Measurements from ENCODE around the gene ANAPC7. TPM values are rescaled to one million over a fixed set of nuclear protein-coding genes. Genes with fewer than 3 reads are reported as not detected.

The ANAPC7 gene
- total and polyA plus RNA-seq, 7 donors = 9.6 to 65.6 (median 31.8) TPM

- WGBS, 2 donors = 77 to 93% methylated on average over 4 of the region's 4 CpGs
- DNase-seq = no peak
- peaks cover 25 to 73% (median 45%) of the 10 kb centered on the region in 4 donors for H3K36me3 ChIP-seq
Observed at GRCh38 chr12:110349096-110349495, 54.4 kb downstream of the ANAPC7 start.

GRCh38 chr12:110348431-110349059 lies 55.0 kb downstream of the ANAPC7 start:
- H3K27me3 ChIP-seq = no peaks in the 10 kb centered on the region
- no peak for DNase-seq
- peaks cover 0 to 24% (median 11%) of the 10 kb centered on the region in 4 donors for H3K4me1 ChIP-seq
- TF ChIP-seq POLR2AphosphoS5 (IDR thresholded peaks at IDR 0.05) (no peak), EP300 (IDR thresholded peaks at IDR 0.05) (no peak), CTCF (IDR thresholded peaks at IDR 0.05) (no peak), POLR2A (IDR thresholded peaks at IDR 0.05) (no peak)
- WGBS, 2 donors = 89 to 94% methylated on average over 7 of the region's 7 CpGs
- intact Hi-C loops (cut with DNase I) = no loop called here
- H3K36me3 ChIP-seq = peaks cover 30 to 79% (median 50%) of the 10 kb centered on the region in 4 donors
- no peaks in the 10 kb centered on the region for H3K9me3 ChIP-seq
- H3K27ac ChIP-seq = no peak overlapping the region
- no peak overlapping the region for H3K4me3 ChIP-seq

More at GRCh38 chr12:110349096-110349495, 54.4 kb downstream of the ANAPC7 start:
- no peaks in the 10 kb centered on the region for H3K9me3 ChIP-seq
- peaks cover 0 to 24% (median 11%) of the 10 kb centered on the region in 4 donors for H3K4me1 ChIP-seq
- intact Hi-C loops (cut with DNase I) = no loop called here
- no peak overlapping the region for H3K4me3 ChIP-seq
- H3K27me3 ChIP-seq = no peaks in the 10 kb centered on the region
- TF ChIP-seq POLR2A (IDR thresholded peaks at IDR 0.05) = no peak
- no peak for TF ChIP-seq EP300 (IDR thresholded peaks at IDR 0.05)
- TF ChIP-seq CTCF (IDR thresholded peaks at IDR 0.05) = no peak
- no peak for TF ChIP-seq POLR2AphosphoS5 (IDR thresholded peaks at IDR 0.05)
- no peak overlapping the region for H3K27ac ChIP-seq

GRCh38 chr12:110347767-110348166 lies 55.7 kb downstream of the ANAPC7 start:
- peaks cover 35 to 87% (median 57%) of the 10 kb centered on the region in 4 donors for H3K36me3 ChIP-seq
- H3K27me3 ChIP-seq = no peaks in the 10 kb centered on the region
- no peak overlapping the region for H3K4me3 ChIP-seq
- no peak for DNase-seq
- no peak for TF ChIP-seq POLR2A (IDR thresholded peaks at IDR 0.05)
- no peak for TF ChIP-seq EP300 (IDR thresholded peaks at IDR 0.05)
- TF ChIP-seq CTCF (IDR thresholded peaks at IDR 0.05) = no peak
- no peak for TF ChIP-seq POLR2AphosphoS5 (IDR thresholded peaks at IDR 0.05)
- intact Hi-C loops (cut with DNase I) = no loop called here
- H3K9me3 ChIP-seq = no peaks in the 10 kb centered on the region
- H3K4me1 ChIP-seq = peaks cover 0 to 24% (median 11%) of the 10 kb centered on the region in 4 donors
- H3K27ac ChIP-seq = no peak overlapping the region
- WGBS, 2 donors = 92 to 93% methylated on average over 8 of the region's 8 CpGs

GRCh38 chr12:110345963-110346362 lies 57.5 kb downstream of the ANAPC7 start:
- 86 to 90% methylated on average over 12 of the region's 12 CpGs for WGBS, 2 donors
- H3K27me3 ChIP-seq = no peaks in the 10 kb centered on the region
- H3K9me3 ChIP-seq = no peaks in the 10 kb centered on the region
- H3K27ac ChIP-seq = peak overlapping the region in 2 of 4 donors; percentile 0 to 41
- peaks cover 0 to 24% (median 11%) of the 10 kb centered on the region in 4 donors for H3K4me1 ChIP-seq
- TF ChIP-seq POLR2AphosphoS5 (IDR thresholded peaks at IDR 0.05) = no peak
- TF ChIP-seq CTCF (IDR thresholded peaks at IDR 0.05) = no peak
- TF ChIP-seq EP300 (IDR thresholded peaks at IDR 0.05) = no peak
- TF ChIP-seq POLR2A (IDR thresholded peaks at IDR 0.05) = no peak
- DNase-seq = no peak
- peaks cover 46 to 99% (median 75%) of the 10 kb centered on the region in 4 donors for H3K36me3 ChIP-seq
- intact Hi-C loops (cut with DNase I) = no loop called here
- H3K4me3 ChIP-seq = no peak overlapping the region
